Inferior parietal cortex (tissue), 1 donor: ENCODE results near the gene MDM2.

ENCODE experiments used
- DNase-seq: peaks from one replicate; pipeline ENCODE4 v3.0.0-alpha.2; 2016; ENCODE audit errors: extremely low spot score

The MDM2 gene

GRCh38 chr12:68877583-68877982 is 69.6 kb downstream of the MDM2 start:
- DNase-seq = no peak

- DNase-seq = no peak
Measured at GRCh38 chr12:68878283-68878682, 70.3 kb downstream of the MDM2 start.

GRCh38 chr12:68878846-68879245 is 70.9 kb downstream of the MDM2 start:
- DNase-seq = no peak

DNA sequence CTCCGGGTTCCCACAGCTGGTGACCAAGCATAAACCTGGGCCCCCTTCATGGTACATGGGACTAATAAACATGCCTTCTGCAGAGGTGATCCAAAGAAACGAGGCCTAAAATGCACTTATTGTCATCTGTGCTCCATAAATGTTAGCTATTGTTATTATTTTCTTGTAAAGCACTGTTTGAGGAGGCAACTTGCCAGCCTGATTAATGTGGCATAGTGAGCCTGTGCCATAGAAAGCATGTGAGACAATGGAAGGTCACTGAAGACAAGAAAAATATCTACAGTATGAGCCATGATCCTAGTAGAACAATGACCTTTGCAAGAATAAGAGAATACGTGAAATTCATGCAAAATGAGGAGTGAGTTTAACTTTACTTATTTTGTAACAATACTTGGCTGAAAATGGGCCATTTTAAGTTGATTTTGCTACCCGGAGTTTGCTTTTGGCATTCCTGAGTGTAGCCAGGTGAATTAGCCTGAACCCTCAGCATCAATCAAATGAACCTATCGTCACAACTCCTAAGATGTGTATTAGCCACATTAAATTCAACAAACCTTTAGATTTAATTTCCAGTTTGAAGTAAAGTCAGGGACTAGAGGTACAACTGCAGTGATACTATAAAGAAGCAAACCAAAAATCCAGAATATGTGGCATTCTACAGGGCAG is 72.8 kb downstream of the MDM2 start:
- peak; percentile 7 for DNase-seq

GRCh38 chr12:68882251-68882964 is 74.4 kb downstream of the MDM2 start:
- no peak for DNase-seq

- no peak for DNase-seq
Measured at GRCh38 chr12:68883151-68883550, 75.2 kb downstream of the MDM2 start.

DNA sequence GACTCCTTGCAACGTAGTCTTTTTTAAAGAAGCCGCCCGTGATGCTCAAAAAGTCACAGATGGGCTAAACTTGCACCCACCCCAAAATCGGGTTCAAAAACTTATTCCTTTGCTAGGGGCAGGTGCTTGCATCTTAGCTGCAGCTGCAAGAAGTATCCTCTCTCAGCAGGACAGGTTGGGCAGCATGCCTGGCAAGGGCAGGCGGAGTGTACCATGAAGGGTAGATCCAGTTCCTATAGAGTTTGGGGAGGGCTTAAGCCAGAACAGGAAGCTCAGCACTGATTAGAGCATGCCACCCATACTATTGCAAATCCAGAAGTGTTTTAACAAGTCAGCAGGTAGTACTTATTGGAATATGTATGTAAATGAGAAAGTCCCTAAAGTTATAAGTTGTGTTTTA is 76.3 kb downstream of the MDM2 start:
- DNase-seq = no peak

DNA sequence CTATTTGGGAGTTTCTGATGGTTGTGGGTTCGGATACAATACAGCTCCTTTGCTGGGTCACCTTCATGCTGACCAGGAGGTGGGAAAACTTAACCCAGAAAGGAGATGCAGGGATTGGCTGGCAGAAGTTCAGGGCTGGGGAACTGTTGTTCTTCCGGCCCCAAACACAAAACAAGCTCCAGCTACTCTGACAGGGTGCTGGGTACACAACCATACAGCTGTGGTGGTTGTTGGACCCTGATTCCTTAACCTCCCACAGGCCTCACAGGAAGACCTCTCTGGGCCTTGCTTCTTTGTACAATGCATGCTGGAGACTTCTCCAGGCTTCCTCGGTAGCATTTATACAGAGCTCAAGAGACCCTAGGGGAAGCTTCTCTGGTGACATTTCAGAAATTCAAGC is 77.4 kb downstream of the MDM2 start:
- DNase-seq = no peak

DNA sequence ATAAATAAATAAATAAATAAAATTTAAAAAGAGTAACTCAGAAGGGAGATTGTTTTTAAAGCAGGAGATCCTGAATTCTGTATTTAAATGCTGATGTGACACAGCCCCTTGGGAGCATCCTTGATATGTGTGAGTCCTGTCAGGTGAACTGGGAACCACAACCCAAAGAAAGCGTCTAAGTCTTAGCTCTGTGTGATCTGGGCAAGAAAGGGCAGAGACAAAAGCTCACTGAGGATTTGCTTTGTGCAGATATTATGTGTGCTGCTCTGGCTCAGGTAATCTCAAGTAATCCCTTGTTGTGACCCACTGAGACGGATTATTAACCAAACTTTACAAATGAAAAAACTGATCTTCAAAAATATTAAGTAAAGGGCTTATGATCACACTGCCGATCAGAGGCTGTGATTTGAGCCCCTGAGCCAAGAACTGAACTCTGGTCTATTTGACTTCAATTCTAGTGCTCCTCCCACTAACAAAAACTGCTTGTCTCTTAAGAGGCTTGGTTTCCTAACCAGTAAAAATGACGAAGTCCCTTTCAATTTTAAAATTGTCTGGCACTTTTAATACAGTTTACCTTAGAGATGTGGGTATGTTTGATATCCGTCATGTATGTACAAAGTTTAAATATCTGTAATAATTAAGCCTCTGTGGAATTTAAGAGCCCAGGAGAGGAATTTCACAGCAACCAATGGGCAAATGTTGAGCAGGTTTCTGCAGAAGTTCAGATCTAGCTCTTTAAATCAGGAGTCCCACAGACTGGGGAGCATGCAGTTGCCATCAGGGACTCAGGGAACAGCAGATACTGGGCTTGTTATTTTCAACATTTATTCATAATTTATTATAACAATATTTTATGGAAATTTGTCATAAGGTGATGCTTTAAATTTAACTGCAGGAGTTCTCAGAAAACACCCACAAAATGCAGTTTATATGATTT is 78.9 kb downstream of the MDM2 start:
- no peak for DNase-seq

GRCh38 chr12:68887641-68888040 is 79.7 kb downstream of the MDM2 start:
- no peak for DNase-seq

GRCh38 chr12:68888243-68888642 is 80.3 kb downstream of the MDM2 start:
- DNase-seq = no peak

DNA sequence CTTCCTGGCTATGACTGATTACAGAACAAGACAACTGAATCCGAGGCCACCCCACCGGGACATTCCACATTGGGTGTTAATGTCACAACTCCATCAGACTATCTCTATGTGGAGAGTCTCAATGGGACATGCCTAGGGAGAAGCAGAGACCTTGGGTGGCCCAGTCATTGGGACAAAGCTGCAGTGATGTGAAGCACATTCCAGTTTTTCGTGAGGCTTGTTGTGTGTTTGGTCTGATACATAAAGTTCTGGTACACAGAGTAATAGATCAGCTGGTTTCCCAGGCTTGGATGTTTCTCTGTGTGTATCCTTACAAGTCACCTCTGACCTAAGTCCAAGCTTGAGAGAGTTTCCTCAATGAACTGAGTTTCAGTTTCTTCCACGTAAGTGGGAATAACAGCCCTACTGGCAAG is 82.7 kb downstream of the MDM2 start:
- no peak for DNase-seq

GRCh38 chr12:68891141-68891540 is 83.2 kb downstream of the MDM2 start:
- no peak for DNase-seq

DNA sequence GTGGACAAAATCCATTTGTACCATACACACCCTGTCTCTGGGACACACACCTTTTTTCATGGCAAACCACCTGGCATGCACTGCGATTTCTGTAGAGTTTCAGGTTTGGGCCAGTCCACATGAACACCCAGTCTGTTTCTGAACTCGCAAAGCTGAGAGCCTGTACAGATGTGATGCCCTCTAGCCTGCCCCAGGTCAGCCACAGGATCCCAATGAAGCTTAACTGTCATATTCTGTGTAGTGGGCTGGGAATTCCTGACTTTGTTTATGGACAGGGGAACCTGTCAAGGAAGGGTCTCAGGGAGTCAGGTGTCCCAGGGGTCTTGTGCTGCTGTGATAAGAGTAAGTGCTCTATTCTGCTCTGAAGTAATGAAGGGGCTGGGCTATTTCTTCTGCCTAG is 85.2 kb downstream of the MDM2 start:
- DNase-seq = no peak

DNA sequence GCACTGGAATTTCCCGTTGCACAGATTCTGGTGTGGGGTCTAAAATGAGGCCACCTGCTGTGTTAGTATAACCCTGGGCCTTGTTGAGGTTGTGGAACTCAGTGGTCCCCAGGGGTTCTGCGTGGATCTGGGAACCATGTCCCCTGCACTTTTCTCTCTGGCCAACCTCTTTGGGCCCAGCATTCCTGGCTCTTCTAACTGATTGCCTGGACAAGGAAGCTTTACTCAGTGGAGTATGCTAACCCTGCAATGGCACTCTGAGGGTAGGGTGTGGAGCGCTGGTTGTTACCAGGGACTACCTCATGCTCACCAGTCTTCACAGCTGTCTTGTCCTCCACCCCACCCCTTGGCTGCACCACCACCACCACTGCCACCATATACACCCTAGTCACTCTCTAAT is 85.8 kb downstream of the MDM2 start:
- no peak for DNase-seq

GRCh38 chr12:68894276-68894855 is 86.4 kb downstream of the MDM2 start:
- no peak for DNase-seq

DNA sequence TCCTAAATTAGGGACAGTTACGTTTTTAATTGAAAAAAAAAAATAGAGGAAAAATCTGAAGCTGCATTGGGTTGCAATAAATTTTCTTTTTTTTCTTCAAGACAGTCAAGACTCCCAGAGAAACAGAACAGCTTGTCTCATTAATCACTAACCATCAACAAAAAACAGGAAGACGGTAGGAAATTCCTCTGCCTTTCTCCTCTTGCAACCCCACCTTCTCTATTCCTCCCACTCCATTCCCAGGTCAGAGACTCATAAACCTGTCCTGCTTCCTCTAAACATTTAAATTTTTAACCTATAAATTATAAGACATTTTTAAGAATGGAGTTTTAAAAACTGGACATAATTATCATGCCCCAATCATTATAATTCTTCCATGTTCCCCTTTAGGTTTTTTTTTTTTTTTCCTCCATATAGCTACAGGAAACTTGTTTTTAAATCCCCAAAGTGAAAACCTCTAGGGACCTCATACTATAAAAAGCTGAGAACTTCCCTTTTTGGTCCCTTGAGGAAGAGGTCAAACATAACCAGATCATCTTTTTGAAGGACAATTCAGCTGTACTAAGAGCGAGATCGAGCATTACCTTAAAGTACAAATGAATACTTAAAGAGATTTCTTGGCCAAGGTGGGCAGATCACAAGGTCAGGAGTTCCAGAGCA is 89.0 kb downstream of the MDM2 start:
- no peak for DNase-seq

- no peak for DNase-seq
Measured at GRCh38 chr12:68899251-68899771, 91.3 kb downstream of the MDM2 start.

GRCh38 chr12:68900241-68900640 is 92.3 kb downstream of the MDM2 start:
- no peak for DNase-seq
